Uterus (tissue), 2 donors: ENCODE measurements around the gene CPSF2.

ENCODE experiments used
- CTCF ChIP-seq, 4 experiments: fragments of 200-600 bp in 2 of 4; fragments of 450-650 bp in 2 of 4; sonication (generic) in 2 of 4; IDR thresholded peaks; one replicate each; pipeline ENCODE4 v1.5.1; 2016 to 2019; ENCODE audit warnings: antibody characterized with exemption in 4 of 4, mild to moderate bottlenecking in 2 of 4, moderate library complexity in 1 of 4
- POLR2A ChIP-seq, 2 donors: fragments of 450-650 bp; IDR thresholded peaks; one replicate each; pipeline ENCODE4 v1.6.1; 2016; ENCODE audit warnings: antibody characterized with exemption in 2 of 2, mild to moderate bottlenecking in 1 of 2, moderate library complexity in 1 of 2

- TF ChIP-seq CTCF (IDR thresholded peaks at IDR 0.05) (no peak), POLR2A (IDR thresholded peaks at IDR 0.05) (no peak)
Measured at GRCh38 chr14:92215579-92215978, 93.8 kb downstream of the CPSF2 start.
